ENCODE results near the gene CCDC127.

DNA sequence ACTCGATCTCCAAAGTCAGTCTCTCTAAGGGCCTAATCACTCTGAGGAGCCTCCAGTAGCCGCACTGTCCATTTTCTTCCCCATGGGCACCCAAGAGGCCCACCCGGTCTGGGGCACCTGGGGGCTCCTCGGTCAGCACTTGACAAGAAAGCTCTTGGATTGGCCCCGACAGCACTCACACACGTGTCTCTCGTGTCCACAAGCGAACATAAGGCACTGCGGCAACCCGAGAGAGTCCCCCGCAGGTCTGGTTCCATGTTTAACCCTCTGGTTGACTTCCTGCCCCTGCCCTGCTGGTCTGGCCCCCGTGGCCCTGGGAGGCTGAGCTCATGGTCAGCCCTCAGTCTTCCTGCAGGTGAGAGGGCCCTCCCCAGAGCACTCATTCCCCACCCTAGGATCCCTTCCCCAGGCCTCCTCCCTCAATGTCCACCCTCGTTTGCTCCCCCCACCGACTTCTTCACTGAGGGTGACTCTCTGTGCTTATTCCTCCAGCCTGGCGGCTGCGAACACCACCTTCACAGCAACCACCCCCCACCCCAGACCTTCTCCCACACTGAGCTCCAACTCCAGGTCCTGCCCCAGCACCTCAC is 43.0 kb downstream of the CCDC127 start:
- TF ChIP-seq, protein P1, sequence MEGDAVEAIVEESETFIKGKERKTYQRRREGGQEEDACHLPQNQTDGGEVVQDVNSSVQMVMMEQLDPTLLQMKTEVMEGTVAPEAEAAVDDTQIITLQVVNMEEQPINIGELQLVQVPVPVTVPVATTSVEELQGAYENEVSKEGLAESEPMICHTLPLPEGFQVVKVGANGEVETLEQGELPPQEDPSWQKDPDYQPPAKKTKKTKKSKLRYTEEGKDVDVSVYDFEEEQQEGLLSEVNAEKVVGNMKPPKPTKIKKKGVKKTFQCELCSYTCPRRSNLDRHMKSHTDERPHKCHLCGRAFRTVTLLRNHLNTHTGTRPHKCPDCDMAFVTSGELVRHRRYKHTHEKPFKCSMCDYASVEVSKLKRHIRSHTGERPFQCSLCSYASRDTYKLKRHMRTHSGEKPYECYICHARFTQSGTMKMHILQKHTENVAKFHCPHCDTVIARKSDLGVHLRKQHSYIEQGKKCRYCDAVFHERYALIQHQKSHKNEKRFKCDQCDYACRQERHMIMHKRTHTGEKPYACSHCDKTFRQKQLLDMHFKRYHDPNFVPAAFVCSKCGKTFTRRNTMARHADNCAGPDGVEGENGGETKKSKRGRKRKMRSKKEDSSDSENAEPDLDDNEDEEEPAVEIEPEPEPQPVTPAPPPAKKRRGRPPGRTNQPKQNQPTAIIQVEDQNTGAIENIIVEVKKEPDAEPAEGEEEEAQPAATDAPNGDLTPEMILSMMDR (IDR thresholded peaks at IDR 0.05), result no peak
- no peak for TF ChIP-seq POLR2A (IDR thresholded peaks at IDR 0.05)
